ENCODE results near the gene CLDN34.

The CLDN34 gene

GRCh38 chrX:9947131-9947794 is 19.9 kb upstream of the CLDN34 start:
- H3K4me3 ChIP-seq (ENCODE audit: low read length): no peak overlapping the region
- H3K4me1 ChIP-seq (ENCODE audit: insufficient read depth, low read length): no peaks in the 10 kb centered on the region
- peaks cover 10% of the 10 kb centered on the region for H3K36me3 ChIP-seq (ENCODE audit: insufficient read depth, low read length)
- H3K27me3 ChIP-seq (ENCODE audit: insufficient read depth, low read length): no peaks in the 10 kb centered on the region
- no peak overlapping the region for H2AFZ ChIP-seq (ENCODE audit: low read depth, low read length)
- H3K9me3 ChIP-seq (ENCODE audit: low read length): peaks cover 2% of the 10 kb centered on the region

DNA sequence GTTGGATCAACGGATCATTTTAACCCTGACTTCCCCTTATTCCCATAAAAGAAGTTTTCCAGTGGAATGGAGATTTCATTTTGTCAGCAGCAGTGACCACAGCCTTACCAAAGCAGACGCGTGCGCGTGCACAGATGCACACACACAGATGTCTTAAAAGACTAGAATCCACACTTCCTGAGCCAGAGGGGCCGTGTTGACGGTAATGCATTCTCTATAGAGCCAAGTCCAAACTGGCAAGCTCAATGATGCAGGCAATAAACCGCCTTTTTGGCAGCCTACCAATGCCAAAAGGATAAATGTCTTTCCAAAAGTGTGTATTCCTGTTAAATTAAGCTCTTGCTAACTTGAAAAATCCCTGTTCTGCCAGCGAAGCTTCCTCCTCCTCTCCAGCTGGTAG is 18.8 kb upstream of the CLDN34 start:
- no peaks in the 10 kb centered on the region for H3K27me3 ChIP-seq (ENCODE audit: insufficient read depth, low read length)
- H2AFZ ChIP-seq (ENCODE audit: low read depth, low read length): no peak overlapping the region
- H3K36me3 ChIP-seq (ENCODE audit: insufficient read depth, low read length): peaks cover 10% of the 10 kb centered on the region
- no peak overlapping the region for H3K4me3 ChIP-seq (ENCODE audit: low read length)
- H3K4me1 ChIP-seq (ENCODE audit: insufficient read depth, low read length): no peaks in the 10 kb centered on the region
- H3K9me3 ChIP-seq (ENCODE audit: low read length): peaks cover 5% of the 10 kb centered on the region

DNA sequence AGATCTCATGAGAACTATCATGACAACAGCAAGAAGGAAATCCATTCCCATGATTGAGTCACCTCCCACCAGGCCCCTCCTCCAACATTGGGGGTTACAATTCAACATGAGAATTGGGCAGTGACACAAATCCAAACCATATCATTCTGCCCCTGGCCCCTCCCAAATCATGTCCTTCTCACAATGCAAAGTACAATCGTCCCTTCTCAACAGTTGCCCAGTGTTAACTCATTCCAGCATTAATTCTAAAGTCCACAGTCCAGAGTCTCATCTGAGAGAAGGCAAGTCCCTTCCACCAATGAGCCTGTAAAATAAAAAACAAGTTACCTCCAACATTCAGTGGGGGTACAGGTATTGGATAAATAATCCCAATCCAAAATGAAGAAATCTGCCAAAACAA is 14.9 kb upstream of the CLDN34 start:
- H3K4me3 ChIP-seq (ENCODE audit: low read length): no peak overlapping the region
- H3K9me3 ChIP-seq (ENCODE audit: low read length): peaks cover 3% of the 10 kb centered on the region
- peaks cover 6% of the 10 kb centered on the region for H3K36me3 ChIP-seq (ENCODE audit: insufficient read depth, low read length)
- no peak overlapping the region for H2AFZ ChIP-seq (ENCODE audit: low read depth, low read length)
- no peaks in the 10 kb centered on the region for H3K4me1 ChIP-seq (ENCODE audit: insufficient read depth, low read length)
- H3K27me3 ChIP-seq (ENCODE audit: insufficient read depth, low read length): no peaks in the 10 kb centered on the region

GRCh38 chrX:9953396-9953795 is 13.8 kb upstream of the CLDN34 start:
- Histone ChIP-seq H3K27me3 (ENCODE audit: insufficient read depth, low read length) (no peaks in the 10 kb centered on the region), H3K4me1 (ENCODE audit: insufficient read depth, low read length) (no peaks in the 10 kb centered on the region), H3K9me3 (ENCODE audit: low read length) (peaks cover 3% of the 10 kb centered on the region), H3K4me3 (ENCODE audit: low read length) (no peak overlapping the region), H2AFZ (ENCODE audit: low read depth, low read length) (no peak overlapping the region), H3K36me3 (ENCODE audit: insufficient read depth, low read length) (peaks cover 6% of the 10 kb centered on the region)

GRCh38 chrX:9955506-9955905 is 11.7 kb upstream of the CLDN34 start:
- Histone ChIP-seq H3K36me3 (ENCODE audit: insufficient read depth, low read length) (no peaks in the 10 kb centered on the region), H3K4me1 (ENCODE audit: insufficient read depth, low read length) (no peaks in the 10 kb centered on the region), H3K4me3 (ENCODE audit: low read length) (no peak overlapping the region), H2AFZ (ENCODE audit: low read depth, low read length) (no peak overlapping the region), H3K9me3 (ENCODE audit: low read length) (peaks cover 3% of the 10 kb centered on the region), H3K27me3 (ENCODE audit: insufficient read depth, low read length) (no peaks in the 10 kb centered on the region)

DNA sequence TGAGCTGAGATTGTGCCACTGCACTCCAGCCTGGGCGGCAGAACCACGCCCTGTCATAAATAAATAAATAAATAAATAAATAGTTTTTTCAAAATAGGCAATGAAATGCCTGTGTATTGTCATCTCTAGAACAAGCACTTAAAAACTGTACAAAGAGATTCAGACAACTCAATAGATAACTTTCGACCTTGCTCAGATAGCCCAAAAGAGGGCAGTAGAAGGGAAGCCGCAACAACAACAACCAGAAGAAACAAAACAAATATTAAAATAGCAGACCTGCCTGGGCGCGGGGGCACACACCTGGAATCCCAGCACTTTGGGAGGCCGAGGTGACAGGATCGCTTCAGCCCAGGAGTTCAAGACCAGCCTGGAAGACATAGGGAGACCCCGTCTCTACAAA is 9.4 kb upstream of the CLDN34 start:
- H3K36me3 ChIP-seq (ENCODE audit: insufficient read depth, low read length): no peaks in the 10 kb centered on the region
- H2AFZ ChIP-seq (ENCODE audit: low read depth, low read length): no peak overlapping the region
- H3K4me3 ChIP-seq (ENCODE audit: low read length): no peak overlapping the region
- no peaks in the 10 kb centered on the region for H3K27me3 ChIP-seq (ENCODE audit: insufficient read depth, low read length)
- H3K9me3 ChIP-seq (ENCODE audit: low read length): peaks cover 3% of the 10 kb centered on the region
- no peaks in the 10 kb centered on the region for H3K4me1 ChIP-seq (ENCODE audit: insufficient read depth, low read length)

- Histone ChIP-seq H3K36me3 (ENCODE audit: insufficient read depth, low read length) (no peaks in the 10 kb centered on the region), H3K4me3 (ENCODE audit: low read length) (no peak overlapping the region), H3K4me1 (ENCODE audit: insufficient read depth, low read length) (no peaks in the 10 kb centered on the region), H2AFZ (ENCODE audit: low read depth, low read length) (no peak overlapping the region), H3K27me3 (ENCODE audit: insufficient read depth, low read length) (no peaks in the 10 kb centered on the region), H3K9me3 (ENCODE audit: low read length) (peaks cover under 1% of the 10 kb centered on the region)
Measured at GRCh38 chrX:9958183-9958582, 9.0 kb upstream of the CLDN34 start.

DNA sequence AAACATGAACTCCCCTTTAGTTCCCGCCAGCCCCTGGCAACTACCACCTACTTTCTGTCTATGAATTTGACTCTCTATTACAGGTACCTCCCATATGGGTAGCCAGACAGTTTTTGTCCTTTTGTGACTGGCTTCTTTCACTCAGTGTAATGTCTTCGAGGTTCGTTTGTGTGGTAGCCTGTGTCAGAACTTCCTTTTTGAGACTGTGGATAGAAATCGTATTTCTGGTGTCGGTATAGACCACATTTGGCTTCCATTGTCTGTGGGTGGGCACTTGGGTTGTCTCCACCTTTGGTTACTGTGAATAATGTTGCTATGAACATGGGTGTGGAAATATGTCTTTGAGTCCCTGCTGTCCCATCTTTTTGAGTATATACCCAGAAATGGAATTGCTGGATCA is 5.4 kb upstream of the CLDN34 start:
- Histone ChIP-seq H3K4me3 (ENCODE audit: low read length) (no peak overlapping the region), H3K36me3 (ENCODE audit: insufficient read depth, low read length) (no peaks in the 10 kb centered on the region), H3K4me1 (ENCODE audit: insufficient read depth, low read length) (no peaks in the 10 kb centered on the region), H3K27me3 (ENCODE audit: insufficient read depth, low read length) (no peaks in the 10 kb centered on the region), H3K9me3 (ENCODE audit: low read length) (no peaks in the 10 kb centered on the region), H2AFZ (ENCODE audit: low read depth, low read length) (no peak overlapping the region)

- H3K4me3 ChIP-seq (ENCODE audit: low read length): no peak overlapping the region
- no peaks in the 10 kb centered on the region for H3K27me3 ChIP-seq (ENCODE audit: insufficient read depth, low read length)
- peaks cover 3% of the 10 kb centered on the region for H3K9me3 ChIP-seq (ENCODE audit: low read length)
- no peak overlapping the region for H2AFZ ChIP-seq (ENCODE audit: low read depth, low read length)
- H3K4me1 ChIP-seq (ENCODE audit: insufficient read depth, low read length): no peaks in the 10 kb centered on the region
- no peaks in the 10 kb centered on the region for H3K36me3 ChIP-seq (ENCODE audit: insufficient read depth, low read length)
Measured at GRCh38 chrX:9977635-9978034, 10.5 kb downstream of the CLDN34 start.

GRCh38 chrX:9980401-9980800 is 13.2 kb downstream of the CLDN34 start:
- Histone ChIP-seq H3K9me3 (ENCODE audit: low read length) (no peaks in the 10 kb centered on the region), H3K4me3 (ENCODE audit: low read length) (no peak overlapping the region), H3K36me3 (ENCODE audit: insufficient read depth, low read length) (no peaks in the 10 kb centered on the region), H3K27me3 (ENCODE audit: insufficient read depth, low read length) (no peaks in the 10 kb centered on the region), H3K4me1 (ENCODE audit: insufficient read depth, low read length) (no peaks in the 10 kb centered on the region), H2AFZ (ENCODE audit: low read depth, low read length) (no peak overlapping the region)

- no peaks in the 10 kb centered on the region for H3K27me3 ChIP-seq (ENCODE audit: insufficient read depth, low read length)
- no peaks in the 10 kb centered on the region for H3K9me3 ChIP-seq (ENCODE audit: low read length)
- no peaks in the 10 kb centered on the region for H3K36me3 ChIP-seq (ENCODE audit: insufficient read depth, low read length)
- no peaks in the 10 kb centered on the region for H3K4me1 ChIP-seq (ENCODE audit: insufficient read depth, low read length)
- no peak overlapping the region for H3K4me3 ChIP-seq (ENCODE audit: low read length)
- no peak overlapping the region for H2AFZ ChIP-seq (ENCODE audit: low read depth, low read length)
Measured at GRCh38 chrX:9980927-9981326, 13.8 kb downstream of the CLDN34 start.

- Histone ChIP-seq H2AFZ (ENCODE audit: low read depth, low read length) (no peak overlapping the region), H3K4me1 (ENCODE audit: insufficient read depth, low read length) (no peaks in the 10 kb centered on the region), H3K36me3 (ENCODE audit: insufficient read depth, low read length) (no peaks in the 10 kb centered on the region), H3K4me3 (ENCODE audit: low read length) (no peak overlapping the region), H3K27me3 (ENCODE audit: insufficient read depth, low read length) (no peaks in the 10 kb centered on the region), H3K9me3 (ENCODE audit: low read length) (no peaks in the 10 kb centered on the region)
Measured at GRCh38 chrX:9983441-9983840, 16.3 kb downstream of the CLDN34 start.

GRCh38 chrX:9983846-9984245 is 16.7 kb downstream of the CLDN34 start:
- Histone ChIP-seq H3K27me3 (ENCODE audit: insufficient read depth, low read length) (no peaks in the 10 kb centered on the region), H2AFZ (ENCODE audit: low read depth, low read length) (no peak overlapping the region)

GRCh38 chrX:9988762-9989161 is 21.6 kb downstream of the CLDN34 start:
- no peak overlapping the region for H3K4me3 ChIP-seq (ENCODE audit: low read length)
- no peaks in the 10 kb centered on the region for H3K27me3 ChIP-seq (ENCODE audit: insufficient read depth, low read length)
- no peaks in the 10 kb centered on the region for H3K4me1 ChIP-seq (ENCODE audit: insufficient read depth, low read length)
- no peaks in the 10 kb centered on the region for H3K36me3 ChIP-seq (ENCODE audit: insufficient read depth, low read length)
- H2AFZ ChIP-seq (ENCODE audit: low read depth, low read length): no peak overlapping the region
- no peaks in the 10 kb centered on the region for H3K9me3 ChIP-seq (ENCODE audit: low read length)

More at GRCh38 chrX:9983846-9984245, 16.7 kb downstream of the CLDN34 start:
- H3K36me3 ChIP-seq (ENCODE audit: insufficient read depth, low read length): no peaks in the 10 kb centered on the region
- H3K4me1 ChIP-seq (ENCODE audit: insufficient read depth, low read length): no peaks in the 10 kb centered on the region
- no peak overlapping the region for H3K4me3 ChIP-seq (ENCODE audit: low read length)
- H3K9me3 ChIP-seq (ENCODE audit: low read length): no peaks in the 10 kb centered on the region
